Trophoblast cell (in vitro differentiated cells and primary cell): Measurements from ENCODE around the gene COBL.

Experiments used
- DNase-seq, 2 donors: peaks; one replicate each; pipeline ENCODE4 v3.0.0-alpha.2; 2016
- H2AFZ ChIP-seq: 2 replicates; pipeline ENCODE4 v1.6.1; 2013; ENCODE audit warnings: low read length, moderate library complexity, mild to moderate bottlenecking; ENCODE audit not compliant: insufficient read depth, poor library complexity
- H2AK5ac ChIP-seq: 2 replicates; pipeline ENCODE4 v1.6.1; 2013; ENCODE audit warnings: mild to moderate bottlenecking, low read length
- H2BK120ac ChIP-seq: 2 replicates; pipeline ENCODE4 v1.6.1; 2013; ENCODE audit warnings: low read length, mild to moderate bottlenecking, moderate library complexity; ENCODE audit not compliant: insufficient read depth, poor library complexity
- H2BK12ac ChIP-seq: 2 replicates; pipeline ENCODE4 v1.6.1; 2013; ENCODE audit warnings: mild to moderate bottlenecking, low read length, moderate library complexity
- H2BK5ac ChIP-seq: 2 replicates; pipeline ENCODE4 v1.6.1; 2013; ENCODE audit warnings: low read length, low read depth, moderate library complexity, mild to moderate bottlenecking; ENCODE audit not compliant: poor library complexity
- H3K14ac ChIP-seq: 2 replicates; pipeline ENCODE4 v1.6.1; 2013; ENCODE audit warnings: mild to moderate bottlenecking, low read length
- H3K18ac ChIP-seq: 2 replicates; pipeline ENCODE4 v1.6.1; 2013; ENCODE audit warnings: mild to moderate bottlenecking, low read length
- H3K23ac ChIP-seq: 2 replicates; pipeline ENCODE4 v1.6.1; 2013; ENCODE audit warnings: low read length
- H3K27ac ChIP-seq: 2 replicates; pipeline ENCODE4 v1.5.1; 2013; ENCODE audit warnings: low read depth, mild to moderate bottlenecking, inconsistent platforms, low read length, moderate library complexity
- H3K27me3 ChIP-seq: 2 replicates; pipeline ENCODE4 v1.6.1; 2013; ENCODE audit warnings: inconsistent platforms, mild to moderate bottlenecking, low read length, moderate library complexity; ENCODE audit not compliant: insufficient read depth
- H3K36me3 ChIP-seq, 2 experiments: 1 replicate in 1 of 2; 2 replicates in 1 of 2; pipeline ENCODE4 v1.6.1; 2013; ENCODE audit warnings: low read length in 2 of 2, mild to moderate bottlenecking in 2 of 2, moderate library complexity in 1 of 2; ENCODE audit not compliant: insufficient read depth in 2 of 2, control insufficient read depth in 1 of 2
- H3K4ac ChIP-seq: 2 replicates; pipeline ENCODE4 v1.6.1; 2013; ENCODE audit warnings: low read depth, mild to moderate bottlenecking, low read length, moderate library complexity
- H3K4me1 ChIP-seq, 2 experiments: 1 replicate in 1 of 2; 2 replicates in 1 of 2; pipeline ENCODE4 v1.6.1; 2013; ENCODE audit warnings: low read length in 2 of 2, mild to moderate bottlenecking in 2 of 2, moderate library complexity in 1 of 2; ENCODE audit not compliant: insufficient read depth in 2 of 2, control insufficient read depth in 1 of 2
- H3K4me2 ChIP-seq: 2 replicates; pipeline ENCODE4 v1.6.1; 2013; ENCODE audit warnings: inconsistent platforms, mild to moderate bottlenecking, low read length, moderate library complexity
- H3K4me3 ChIP-seq: 2 replicates; pipeline ENCODE4 v1.5.1; 2013; ENCODE audit warnings: mild to moderate bottlenecking, low read depth, low read length, inconsistent platforms
- H3K79me1 ChIP-seq: one replicate; pipeline ENCODE4 v1.6.1; 2013; ENCODE audit warnings: low read length
- H3K79me2 ChIP-seq: 2 replicates; pipeline ENCODE4 v1.6.1; 2013; ENCODE audit warnings: low read length, mild to moderate bottlenecking; ENCODE audit not compliant: control insufficient read depth, insufficient read depth, poor library complexity
- H3K9ac ChIP-seq: 2 replicates; pipeline ENCODE4 v1.6.1; 2013; ENCODE audit warnings: mild to moderate bottlenecking, low read length
- H3K9me3 ChIP-seq: 2 replicates; pipeline ENCODE4 v1.6.1; 2013; ENCODE audit warnings: low read depth, mild to moderate bottlenecking, control low read depth, inconsistent platforms, low read length; ENCODE audit not compliant: insufficient read depth
- H4K12ac ChIP-seq: 2 replicates; pipeline ENCODE4 v1.6.1; 2013; ENCODE audit warnings: low read depth, mild to moderate bottlenecking, low read length, moderate library complexity
- H4K8ac ChIP-seq: 2 replicates; pipeline ENCODE4 v1.6.1; 2013; ENCODE audit warnings: low read depth, mild to moderate bottlenecking, low read length, moderate library complexity
- H4K91ac ChIP-seq: one replicate; pipeline ENCODE4 v1.6.1; 2013; ENCODE audit warnings: low read depth, mild to moderate bottlenecking, low read length, moderate library complexity
- WGBS: extraction: QIAGEN DNeasy Blood & Tissue Kit; methylation state at CpG from one replicate; pipeline ENCODE4 v1.1.7; 2013; ENCODE audit warnings: missing lambda C conversion rate; ENCODE audit not compliant: insufficient read length, insufficient coverage; ENCODE audit errors: extremely low coverage; 5-methylcytosine and 5-hydroxymethylcytosine counted together

Gene COBL

GRCh38 chr7:51286401-51286800 lies 30.2 kb downstream of the COBL start:
- H3K14ac ChIP-seq, result no peak overlapping the region
- no CpG with 5 or more reads among the region's 1 CpG for WGBS
- no peak overlapping the region for H3K27ac ChIP-seq
- no peak overlapping the region for H2AK5ac ChIP-seq
- H4K8ac ChIP-seq, result no peak overlapping the region
- no peak overlapping the region for H2BK12ac ChIP-seq
- no peaks in the 10 kb centered on the region for H3K4me1 ChIP-seq
- no peak overlapping the region for H4K91ac ChIP-seq
- H3K18ac ChIP-seq, result no peak overlapping the region
- no peak overlapping the region for H3K4me2 ChIP-seq
- no peak overlapping the region for H3K9ac ChIP-seq
- H3K36me3 ChIP-seq, result no peaks in the 10 kb centered on the region
- H3K9me3 ChIP-seq, result peaks cover 3% of the 10 kb centered on the region
- H2BK5ac ChIP-seq, result no peak overlapping the region
- no peaks in the 10 kb centered on the region for H3K27me3 ChIP-seq
- H4K12ac ChIP-seq, result no peak overlapping the region
- no peak overlapping the region for H3K4me3 ChIP-seq
- no peak overlapping the region for H2BK120ac ChIP-seq
- no peak overlapping the region for H2AFZ ChIP-seq
- no peak overlapping the region for H3K23ac ChIP-seq
- no peak for DNase-seq
- no peak overlapping the region for H3K4ac ChIP-seq
- H3K79me1 ChIP-seq, result no peaks in the 10 kb centered on the region
- H3K79me2 ChIP-seq, result no peaks in the 10 kb centered on the region

GRCh38 chr7:51280156-51280555 lies 36.5 kb downstream of the COBL start:
- no CpG with 5 or more reads among the region's 3 CpGs for WGBS
- no peak overlapping the region for H3K4me2 ChIP-seq
- H4K8ac ChIP-seq, result no peak overlapping the region
- H3K4me3 ChIP-seq, result no peak overlapping the region
- H4K91ac ChIP-seq, result no peak overlapping the region
- no peak overlapping the region for H2BK5ac ChIP-seq
- no peaks in the 10 kb centered on the region for H3K79me2 ChIP-seq
- H3K36me3 ChIP-seq, result no peaks in the 10 kb centered on the region
- H2BK12ac ChIP-seq, result no peak overlapping the region
- no peaks in the 10 kb centered on the region for H3K27me3 ChIP-seq
- no peaks in the 10 kb centered on the region for H3K4me1 ChIP-seq
- no peak overlapping the region for H3K9ac ChIP-seq
- H3K23ac ChIP-seq, result no peak overlapping the region
- no peak overlapping the region for H3K4ac ChIP-seq
- H4K12ac ChIP-seq, result no peak overlapping the region
- no peak overlapping the region for H3K18ac ChIP-seq
- H2AFZ ChIP-seq, result no peak overlapping the region
- no peak overlapping the region for H2BK120ac ChIP-seq
- no peak for DNase-seq
- H3K9me3 ChIP-seq, result no peaks in the 10 kb centered on the region
- H3K79me1 ChIP-seq, result no peaks in the 10 kb centered on the region
- H3K14ac ChIP-seq, result no peak overlapping the region
- H2AK5ac ChIP-seq, result no peak overlapping the region
- no peak overlapping the region for H3K27ac ChIP-seq

- Histone ChIP-seq H2BK12ac (no peak overlapping the region), H3K79me1 (no peaks in the 10 kb centered on the region), H2BK5ac (no peak overlapping the region), H3K79me2 (no peaks in the 10 kb centered on the region), H3K27me3 (no peaks in the 10 kb centered on the region), H3K27ac (no peak overlapping the region), H4K8ac (no peak overlapping the region), H3K4me1 (no peaks in the 10 kb centered on the region), H3K14ac (no peak overlapping the region), H3K36me3 (no peaks in the 10 kb centered on the region), H3K4me3 (no peak overlapping the region), H3K4me2 (no peak overlapping the region), H3K9ac (no peak overlapping the region), H4K12ac (no peak overlapping the region), H2AFZ (no peak overlapping the region), H4K91ac (no peak overlapping the region), H3K4ac (no peak overlapping the region), H3K23ac (no peak overlapping the region), H3K18ac (no peak overlapping the region), H3K9me3 (no peaks in the 10 kb centered on the region), H2AK5ac (no peak overlapping the region), H2BK120ac (no peak overlapping the region)
- peak; percentile 34 to 57 for DNase-seq
- WGBS, result no CpG with 5 or more reads among the region's 6 CpGs
These were observed 37.1 kb downstream of the COBL start for GRCh38 chr7:51279391-51280023.

- H3K27me3 ChIP-seq, result no peaks in the 10 kb centered on the region
- DNase-seq, result peak; percentile 89
- no peaks in the 10 kb centered on the region for H3K79me2 ChIP-seq
- no peak overlapping the region for H4K8ac ChIP-seq
- no peak overlapping the region for H2AFZ ChIP-seq
- peaks cover 0 to 3% of the 10 kb centered on the region in 2 experiments for H3K4me1 ChIP-seq
- no peak overlapping the region for H2AK5ac ChIP-seq
- no peaks in the 10 kb centered on the region for H3K36me3 ChIP-seq
- H3K79me1 ChIP-seq, result no peaks in the 10 kb centered on the region
- H2BK12ac ChIP-seq, result no peak overlapping the region
- no peak overlapping the region for H2BK120ac ChIP-seq
- no peak overlapping the region for H3K9ac ChIP-seq
- H3K4me3 ChIP-seq, result no peak overlapping the region
- H3K27ac ChIP-seq, result no peak overlapping the region
- no peak overlapping the region for H4K12ac ChIP-seq
- no peaks in the 10 kb centered on the region for H3K9me3 ChIP-seq
- H3K23ac ChIP-seq, result no peak overlapping the region
- no peak overlapping the region for H3K18ac ChIP-seq
- H4K91ac ChIP-seq, result no peak overlapping the region
- no CpG with 5 or more reads among the region's 6 CpGs for WGBS
- H3K14ac ChIP-seq, result no peak overlapping the region
- no peak overlapping the region for H3K4me2 ChIP-seq
- H3K4ac ChIP-seq, result no peak overlapping the region
- H2BK5ac ChIP-seq, result no peak overlapping the region
These were observed 37.8 kb downstream of the COBL start for GRCh38 chr7:51278797-51279196.
